GM21381 (cell line): ENCODE data around the gene GLE1.
"Not testable (repeated sequence)": the region's sequence is repeated elsewhere in the genome, so short reads cannot be mapped to it uniquely, and the experiment has no call there.

Experiments used
- ATAC-seq: cut with Tn5 transposase; IDR thresholded peaks from one replicate; pipeline ENCODE4 v1.9.1; 2021; ENCODE audit warnings: mild to moderate bottlenecking, moderate library complexity; ENCODE audit not compliant: unreplicated experiment

Gene GLE1

DNA sequence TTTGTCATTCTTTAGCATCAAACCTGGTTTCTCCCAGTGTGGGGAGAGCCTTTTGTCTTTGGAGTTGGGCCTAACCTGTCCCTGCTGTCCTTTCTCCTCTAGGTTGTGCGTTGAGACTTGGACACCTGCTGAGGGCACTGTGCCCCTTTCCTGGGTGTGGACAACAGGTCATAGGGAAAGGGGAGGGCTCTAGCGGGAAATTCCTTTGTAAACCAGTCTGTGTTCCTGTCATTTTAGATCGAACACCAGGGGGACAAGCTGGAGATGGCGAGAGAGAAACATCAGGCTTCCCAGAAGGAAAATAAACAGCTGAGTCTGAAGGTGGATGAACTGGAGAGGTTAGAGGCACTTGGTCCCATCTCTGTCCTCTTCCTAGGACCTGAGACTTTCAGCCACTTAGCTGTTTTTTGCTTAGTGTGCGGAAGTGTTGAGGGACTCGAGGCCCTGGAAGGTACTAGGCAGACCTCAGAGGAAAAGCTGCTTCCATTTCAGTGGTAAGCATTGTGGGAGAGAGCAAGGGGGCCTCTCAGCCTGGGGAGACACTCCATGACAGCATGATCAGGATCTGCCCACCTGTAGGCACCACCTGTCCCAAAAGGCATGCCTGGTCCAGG, 8.6 kb upstream of the GLE1 start:
- ATAC-seq: no peak

DNA sequence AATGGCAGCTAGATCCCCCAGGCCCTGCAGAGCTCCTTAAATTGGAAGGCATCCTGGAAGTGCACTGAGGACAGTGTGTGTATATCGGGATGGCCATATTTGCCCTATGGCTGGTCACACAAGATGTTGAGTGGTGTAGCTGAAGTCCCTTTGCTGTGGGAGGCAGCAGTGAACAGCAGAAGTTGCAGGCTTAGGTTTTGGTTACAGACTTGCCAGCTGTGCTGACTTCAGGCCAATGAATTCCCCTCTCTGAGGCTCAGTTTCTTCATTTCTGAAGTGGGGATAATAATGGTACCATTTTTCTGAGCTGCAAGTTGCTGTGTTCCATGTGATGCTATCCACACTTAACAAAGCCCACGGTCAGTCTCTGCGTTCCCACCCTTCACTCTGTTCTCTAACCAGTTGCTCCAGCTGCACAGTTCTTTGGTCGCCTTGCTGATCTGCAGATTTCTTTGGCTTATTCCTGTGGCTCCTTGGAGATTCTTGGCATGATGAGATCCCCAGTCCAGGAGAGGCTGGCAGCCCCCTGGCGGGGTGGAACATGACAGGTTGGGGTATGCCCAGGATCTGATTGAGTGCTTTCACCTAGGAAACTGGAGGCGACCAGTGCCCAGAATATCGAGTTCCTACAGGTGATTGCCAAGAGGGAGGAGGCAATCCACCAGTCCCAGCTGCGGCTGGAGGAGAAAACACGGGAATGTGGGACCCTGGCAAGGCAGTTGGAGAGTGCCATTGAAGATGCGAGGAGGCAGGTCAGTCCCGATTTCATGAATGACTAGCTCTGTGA, 6.5 kb upstream of the GLE1 start:
- no peak for ATAC-seq

DNA sequence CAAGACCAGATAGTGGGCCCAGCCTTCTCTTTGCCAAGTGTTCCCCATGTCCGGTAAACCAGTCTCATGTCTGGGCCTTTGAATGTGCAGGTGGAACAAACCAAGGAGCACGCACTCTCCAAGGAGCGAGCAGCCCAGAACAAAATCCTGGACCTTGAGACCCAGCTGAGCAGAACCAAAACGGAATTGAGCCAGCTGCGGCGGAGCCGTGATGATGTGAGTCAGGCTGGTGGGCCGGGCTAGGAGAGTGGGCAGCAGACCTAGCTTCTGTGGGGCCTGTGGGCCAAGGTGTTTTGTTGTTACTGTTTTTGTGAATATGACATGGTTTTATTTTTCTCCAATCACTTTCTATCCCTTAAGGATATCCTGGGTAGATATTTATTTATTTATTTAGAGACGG, 5.6 kb upstream of the GLE1 start:
- ATAC-seq: no peak

DNA sequence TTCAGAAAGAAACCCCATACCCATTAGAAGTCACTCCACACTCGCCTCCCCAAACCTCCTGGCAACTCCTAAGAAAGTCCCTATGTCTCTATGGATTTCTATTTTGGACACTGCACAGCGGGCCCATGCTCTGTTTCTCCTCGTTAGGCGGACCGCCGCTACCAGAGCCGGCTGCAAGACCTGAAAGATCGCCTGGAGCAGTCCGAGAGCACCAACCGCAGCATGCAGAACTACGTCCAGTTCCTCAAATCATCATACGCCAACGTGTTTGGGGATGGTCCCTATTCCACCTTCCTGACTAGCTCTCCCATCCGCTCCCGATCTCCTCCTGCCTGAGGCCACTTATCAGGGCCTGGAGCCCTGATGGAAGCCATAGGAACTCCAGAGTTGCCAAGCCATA, 4.6 kb upstream of the GLE1 start:
- ATAC-seq: no peak

DNA sequence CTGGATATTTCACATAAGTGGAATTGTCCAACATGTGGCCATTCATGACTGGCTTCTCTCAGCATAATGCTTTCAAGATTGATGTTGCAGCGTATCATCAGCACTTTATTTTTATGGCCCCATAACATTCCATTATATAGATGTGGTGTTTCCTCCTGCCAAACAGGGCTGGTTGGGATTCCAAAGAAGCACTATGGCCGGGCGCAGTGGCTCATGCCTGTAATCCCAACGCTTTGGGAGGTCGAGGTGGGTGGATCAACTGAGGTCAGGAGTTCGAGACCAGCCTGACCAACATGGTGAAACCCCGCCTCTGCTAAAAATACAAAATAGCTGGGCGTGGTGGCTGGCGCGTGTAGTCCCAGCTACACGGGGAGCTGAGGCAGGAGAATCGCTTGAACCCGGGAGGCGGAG, 1.1 kb upstream of the GLE1 start:
- ATAC-seq: not testable (repeated sequence)

DNA sequence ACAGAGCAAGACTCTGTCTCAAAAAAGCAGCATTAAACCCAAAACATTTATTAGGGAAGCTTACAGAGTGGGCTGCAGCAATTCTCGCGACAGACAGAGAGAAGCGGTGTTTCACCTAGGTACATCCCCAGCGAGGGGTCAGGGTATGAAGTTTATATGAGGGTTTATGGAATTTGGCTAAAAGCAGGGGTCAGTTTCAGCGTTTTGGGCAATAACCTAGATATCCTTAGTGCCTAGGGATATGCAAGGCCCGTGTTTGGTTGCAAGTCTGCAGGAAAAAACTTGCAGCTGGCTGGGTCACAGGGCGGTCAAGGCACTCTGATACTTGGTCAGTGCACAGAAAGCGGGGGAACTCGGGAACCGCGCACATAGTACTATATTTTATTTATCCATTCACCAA, 649 bp upstream of the GLE1 start:
- ATAC-seq: no peak

DNA sequence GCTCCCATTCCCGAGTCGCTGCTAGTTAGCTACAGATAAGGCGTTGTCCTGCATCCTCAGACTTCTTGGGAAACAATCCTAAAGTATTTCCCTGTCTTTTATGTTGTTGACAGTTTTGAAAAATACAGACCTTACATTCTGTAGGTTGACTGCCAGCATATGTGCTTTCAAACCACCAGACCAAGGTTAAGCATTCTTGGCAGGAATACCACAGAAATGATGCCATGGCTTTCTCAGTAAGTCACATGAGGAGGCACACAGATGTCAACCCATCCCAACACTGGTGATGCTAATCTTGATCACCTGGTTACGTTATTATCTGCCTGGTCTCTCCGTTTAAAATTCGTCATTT, 871 bp downstream of the GLE1 start:
- no peak for ATAC-seq

DNA sequence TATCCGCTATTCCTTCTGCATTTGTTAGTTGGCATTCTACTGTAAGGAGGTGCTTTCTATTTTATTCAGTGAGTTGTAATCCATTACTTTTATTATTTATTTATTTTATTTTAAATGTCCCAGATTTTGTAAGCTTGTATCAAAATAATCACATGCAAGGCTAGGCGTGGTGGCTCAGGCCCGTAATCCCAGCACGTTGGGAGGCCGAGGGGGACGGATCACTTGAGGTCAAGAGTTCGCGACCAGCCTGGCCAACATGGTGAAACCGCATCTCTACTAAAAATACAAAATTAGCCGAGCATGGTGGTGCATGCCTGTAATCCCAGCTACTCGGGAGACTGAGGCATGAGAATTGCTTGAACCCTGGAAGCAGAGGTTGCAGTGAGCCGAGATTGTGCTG, 1.4 kb downstream of the GLE1 start:
- ATAC-seq: not testable (repeated sequence)

DNA sequence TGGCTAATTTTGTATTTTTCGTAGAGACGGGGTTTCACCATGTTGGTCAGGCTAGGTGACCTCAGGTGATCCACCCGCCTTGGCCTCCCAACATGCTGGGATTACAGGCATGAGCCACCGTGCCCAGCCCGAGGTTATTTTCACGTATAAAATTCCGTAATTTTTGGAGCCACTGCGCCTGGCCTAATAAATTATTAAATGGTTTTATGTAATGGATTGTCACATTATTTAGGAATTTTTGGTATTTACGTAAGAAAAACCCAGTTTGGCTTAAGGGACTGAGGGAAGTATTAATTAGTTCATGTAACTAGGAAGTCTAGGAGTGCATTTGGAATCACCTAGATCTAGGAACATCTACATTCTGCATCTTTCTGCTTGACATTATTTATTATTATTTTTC, 8.3 kb downstream of the GLE1 start:
- no peak for ATAC-seq

DNA sequence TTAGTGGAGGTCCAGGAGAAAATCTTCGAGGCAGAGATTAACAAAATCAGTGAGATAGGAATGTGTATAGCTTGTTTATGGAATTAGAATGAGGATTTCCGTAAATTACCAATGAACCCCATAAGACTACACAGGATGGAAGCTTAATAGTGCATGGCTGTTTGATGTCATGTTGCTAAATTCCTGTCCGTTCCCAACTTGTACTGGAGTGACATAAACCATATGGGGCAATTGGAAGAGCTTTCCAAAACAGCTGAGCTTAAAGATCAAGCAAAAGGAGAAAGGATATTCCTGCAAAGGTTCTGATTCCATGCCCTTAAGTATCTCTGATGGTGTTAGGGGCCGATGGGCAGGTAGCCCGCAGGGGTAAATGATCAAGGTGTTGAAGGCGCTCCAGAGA, 17.4 kb downstream of the GLE1 start:
- ATAC-seq: no peak

DNA sequence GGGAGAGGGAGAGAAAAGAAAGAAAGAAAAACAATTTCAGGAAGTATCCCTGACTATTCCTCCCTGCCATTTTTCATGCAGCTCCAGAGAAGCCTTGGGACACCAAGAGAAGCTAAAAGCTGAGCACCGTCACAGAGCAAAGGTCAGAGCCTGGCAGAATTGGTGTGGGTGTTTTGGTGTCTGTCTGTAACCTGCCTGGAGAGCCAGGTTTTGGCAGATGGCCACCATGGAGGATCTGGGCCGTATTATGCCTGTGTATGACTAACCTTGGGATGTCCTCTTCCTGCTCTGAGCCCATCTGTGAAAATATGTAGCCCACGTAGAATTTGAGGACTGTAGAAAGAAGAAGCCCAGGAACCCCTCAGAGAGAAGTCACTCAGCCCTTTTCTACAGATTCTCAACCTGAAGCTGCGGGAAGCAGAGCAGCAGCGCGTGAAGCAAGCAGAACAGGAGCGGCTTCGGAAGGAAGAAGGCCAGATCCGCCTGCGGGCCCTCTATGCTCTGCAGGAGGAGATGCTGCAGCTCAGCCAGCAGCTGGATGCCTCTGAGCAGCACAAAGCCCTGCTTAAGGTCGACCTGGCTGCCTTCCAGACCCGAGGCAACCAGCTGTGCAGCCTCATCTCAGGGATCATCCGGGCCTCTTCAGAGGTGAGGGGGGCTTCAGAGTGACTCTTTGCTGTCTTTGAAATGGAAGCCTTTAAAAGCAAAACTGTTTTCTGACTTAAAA, 18.8 kb downstream of the GLE1 start:
- ATAC-seq: no peak

DNA sequence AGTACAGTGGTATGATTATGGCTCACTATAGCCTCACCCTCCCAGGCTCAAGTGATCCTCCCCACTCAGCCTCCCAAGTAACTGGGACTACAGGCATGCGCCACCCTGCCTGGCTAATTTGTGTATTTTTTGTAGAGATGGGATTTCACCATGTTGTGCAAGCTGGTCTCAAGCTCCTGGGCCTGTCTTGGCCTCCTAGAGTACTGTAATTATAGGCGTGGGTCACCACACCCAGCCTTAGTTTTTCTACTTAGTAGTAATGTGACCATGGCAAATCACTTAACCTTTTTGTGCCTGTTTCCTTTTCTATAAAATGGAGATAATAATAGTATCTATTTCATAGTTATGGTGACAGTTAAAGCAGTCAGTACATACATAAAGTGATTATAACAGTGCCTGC, 22.2 kb downstream of the GLE1 start:
- no peak for ATAC-seq

DNA sequence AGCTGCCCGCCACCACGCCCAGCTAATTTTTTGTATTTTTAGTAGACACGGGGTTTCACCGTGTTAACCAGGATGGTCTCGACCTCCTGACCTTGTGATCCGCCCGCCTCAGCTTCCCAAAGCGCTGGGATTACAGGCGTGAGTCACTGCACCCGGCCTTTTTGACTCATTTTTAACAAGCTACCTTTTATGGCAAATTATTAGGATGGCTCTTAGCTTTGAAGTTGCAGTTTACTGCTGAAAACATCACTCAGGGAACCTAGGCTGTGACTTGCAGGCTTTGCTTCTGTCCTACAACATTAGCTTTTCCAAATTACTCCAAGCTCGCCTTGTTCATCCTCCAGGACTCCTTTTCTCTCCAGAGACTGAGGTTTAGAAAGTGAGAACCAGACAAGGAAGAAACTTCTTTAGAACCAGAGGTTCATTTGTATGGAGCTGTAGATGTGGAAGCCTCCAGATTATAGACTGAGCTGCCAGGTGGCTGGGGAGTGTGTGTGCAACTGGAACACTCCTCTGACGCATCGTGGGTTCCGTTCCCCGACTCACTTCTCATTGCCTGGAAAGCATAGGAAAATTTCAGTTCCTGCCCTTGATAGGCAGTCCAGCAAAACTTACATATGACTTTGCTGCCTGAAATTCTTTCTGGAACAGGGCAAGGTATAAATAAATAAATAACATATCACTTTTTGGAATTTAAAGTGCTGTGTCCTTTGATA, 24.1 kb downstream of the GLE1 start:
- ATAC-seq: no peak

DNA sequence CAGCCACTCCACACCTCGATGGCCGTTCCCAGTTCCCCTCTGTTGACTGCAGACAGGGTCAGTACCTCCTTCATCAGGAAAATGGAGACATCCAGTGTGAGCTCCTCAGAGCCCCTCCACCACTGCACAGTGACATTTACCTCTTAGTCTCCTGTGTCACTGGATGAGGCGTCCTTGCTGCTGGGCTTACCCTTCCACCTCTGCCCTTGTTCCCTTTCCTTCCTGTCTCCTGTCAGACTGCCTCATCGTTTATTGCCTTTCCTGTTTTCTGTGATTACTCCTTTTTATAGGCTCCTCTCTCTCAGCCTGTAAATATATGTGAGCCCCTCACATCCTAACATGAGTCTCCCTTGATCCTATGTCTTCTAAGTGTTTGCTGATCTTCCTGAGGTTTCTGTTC, 24.7 kb downstream of the GLE1 start:
- no peak for ATAC-seq

DNA sequence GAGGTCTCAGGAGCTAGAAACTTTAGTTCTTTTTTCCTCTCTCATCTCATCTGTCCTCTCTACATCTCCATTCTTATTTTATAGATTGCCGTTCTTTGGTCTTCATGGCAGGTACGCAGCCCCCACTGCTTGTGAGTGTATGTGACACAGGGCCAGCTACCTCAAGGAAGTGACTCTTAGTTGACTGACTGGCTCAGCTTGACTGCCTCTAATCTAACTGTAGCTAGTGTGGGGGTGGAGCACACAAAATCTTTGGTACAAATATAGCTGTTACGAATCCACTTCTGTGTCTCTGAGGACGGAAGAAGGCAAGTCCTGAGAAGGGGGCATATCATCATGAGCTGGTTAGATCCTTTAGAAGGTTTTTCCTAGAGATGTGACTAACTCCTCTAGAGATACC, 28.1 kb downstream of the GLE1 start:
- ATAC-seq: no peak

DNA sequence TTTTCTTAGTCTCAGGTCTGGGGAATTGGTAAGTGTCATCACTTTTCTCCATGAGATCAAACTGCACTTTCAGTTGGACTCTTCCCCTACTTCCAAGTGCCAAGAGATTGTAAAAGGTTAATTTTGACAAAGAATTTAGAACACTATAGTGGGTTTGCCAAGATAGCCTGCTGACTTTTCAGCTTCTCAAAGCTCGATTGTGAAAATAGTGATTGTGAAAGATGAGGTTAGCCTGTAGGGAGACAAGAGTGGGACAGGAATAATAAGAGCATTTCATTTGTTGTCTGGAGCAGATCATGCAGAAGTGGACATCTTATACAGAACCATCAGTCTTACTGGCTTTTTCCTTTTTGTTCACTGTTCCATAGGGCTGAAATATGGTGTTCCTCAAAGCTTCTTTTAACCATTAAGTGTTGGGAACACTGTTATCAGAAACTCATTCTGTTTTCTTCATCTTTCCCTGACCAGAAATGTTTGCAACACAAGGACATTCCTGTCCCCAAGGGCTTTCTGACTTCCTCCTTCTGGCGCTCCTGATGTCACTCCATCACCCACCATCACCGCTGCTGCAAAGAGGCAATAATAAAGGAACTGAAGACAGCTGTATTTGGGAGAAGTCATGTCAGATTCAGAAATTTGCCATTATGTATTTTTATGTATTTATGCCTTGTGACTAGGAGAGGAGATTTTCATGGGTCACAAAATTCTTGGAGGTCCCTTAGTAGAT, 36.3 kb downstream of the GLE1 start:
- ATAC-seq: no peak

DNA sequence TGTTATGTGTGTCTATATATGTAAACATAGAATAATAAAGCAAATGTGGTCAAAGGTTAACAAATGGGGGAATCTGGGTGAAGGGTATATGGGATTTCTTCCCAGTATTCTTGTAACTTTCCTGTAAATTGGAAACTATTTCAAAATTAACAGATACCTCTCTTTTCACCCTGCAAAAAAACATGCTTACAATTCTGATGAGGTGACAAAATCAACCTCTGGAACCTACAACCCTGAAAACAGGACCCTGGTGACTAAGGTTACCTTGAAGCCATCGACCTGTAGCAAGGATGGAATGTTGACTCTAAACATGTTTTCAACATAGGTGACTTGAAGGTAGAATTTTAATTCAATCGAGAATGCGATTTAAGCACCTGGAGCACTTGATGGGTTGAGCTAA, 42.0 kb downstream of the GLE1 start:
- ATAC-seq: no peak

DNA sequence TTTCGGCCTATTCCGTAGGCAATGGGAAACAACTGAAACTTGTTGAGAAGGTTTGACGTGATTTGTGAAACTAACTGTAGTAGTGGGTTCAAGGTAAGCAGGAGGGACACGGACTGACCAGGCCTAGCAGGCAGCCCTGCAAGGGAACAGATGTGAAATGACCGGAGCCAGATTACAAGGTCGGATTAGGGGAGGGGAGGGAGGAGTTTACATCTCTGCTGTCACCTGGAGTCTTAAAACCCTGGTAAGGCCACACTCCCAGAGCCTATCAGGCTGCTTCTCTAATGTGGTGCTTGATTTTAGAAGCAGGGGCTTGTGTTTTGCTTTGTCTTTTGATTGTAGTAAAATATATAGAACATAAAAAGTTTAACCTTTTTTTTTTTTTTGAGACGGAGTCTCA, 44.4 kb downstream of the GLE1 start:
- no peak for ATAC-seq

DNA sequence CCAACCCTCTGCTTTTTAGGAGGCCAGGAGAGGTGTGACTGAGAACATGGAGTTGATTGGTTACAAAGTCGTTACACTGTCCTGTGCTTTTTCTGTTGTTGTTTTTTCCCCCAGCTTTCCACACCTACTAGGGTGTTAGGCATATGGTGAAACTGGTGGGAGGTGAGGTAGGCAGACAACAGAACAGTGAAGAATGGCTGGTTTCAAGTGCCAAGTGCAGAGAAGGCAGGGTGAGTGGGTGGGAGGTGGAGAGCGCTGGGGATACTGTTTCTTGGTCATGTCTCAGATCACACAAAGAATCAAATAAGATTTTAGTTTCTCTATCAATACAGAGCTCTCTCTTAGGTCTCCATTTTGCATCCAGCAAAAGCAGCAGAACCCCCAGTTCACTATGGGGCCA, 45.7 kb downstream of the GLE1 start:
- no peak for ATAC-seq

DNA sequence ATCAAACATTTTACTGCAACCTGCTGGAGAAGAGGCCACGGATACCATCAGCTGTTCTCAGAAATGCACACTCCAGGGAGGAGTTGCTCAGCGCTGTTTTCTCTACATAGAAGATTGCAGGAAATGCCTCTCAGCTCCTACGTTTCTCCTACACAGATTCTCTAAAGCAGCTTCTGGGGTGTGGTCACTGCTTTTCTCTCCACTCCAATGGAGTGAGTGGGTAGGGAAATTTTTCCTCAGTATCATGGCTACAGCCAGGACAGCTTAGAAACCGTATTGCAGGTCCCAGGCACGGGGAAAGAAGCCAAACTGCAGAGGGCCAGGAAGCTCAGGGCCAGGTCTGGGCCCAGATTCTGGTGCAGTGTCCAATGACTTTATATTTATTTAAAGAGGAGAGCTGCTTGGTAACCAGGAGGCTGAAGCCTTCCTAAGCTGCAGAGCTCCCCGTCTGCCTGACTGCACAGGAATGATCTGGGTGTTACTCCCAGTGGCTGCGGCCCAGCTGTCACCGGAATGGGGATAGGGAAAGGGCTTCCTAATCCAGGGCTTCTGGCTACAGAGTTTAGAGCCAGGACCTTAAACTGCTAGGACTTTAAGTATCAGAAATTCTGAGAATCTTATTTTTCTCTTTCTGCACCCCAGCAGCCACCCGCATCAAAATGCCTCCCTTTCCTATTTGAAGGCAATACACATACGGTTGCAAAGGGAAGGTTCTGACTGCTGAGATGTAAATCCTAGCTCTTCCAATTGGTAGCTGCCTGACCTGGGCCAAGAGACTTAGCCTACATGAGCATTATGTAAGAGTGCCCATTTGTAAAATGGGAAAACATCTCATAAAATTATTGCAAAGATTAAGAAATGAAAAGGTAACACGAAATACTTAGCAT, 46.5 kb downstream of the GLE1 start:
- ATAC-seq: no peak
